ENCODE results near the gene LDLRAD4.
"Not testable (repeated sequence)": the region's sequence is repeated elsewhere in the genome, so short reads cannot be mapped to it uniquely, and the experiment has no call there.

LDLRAD4 gene

DNA sequence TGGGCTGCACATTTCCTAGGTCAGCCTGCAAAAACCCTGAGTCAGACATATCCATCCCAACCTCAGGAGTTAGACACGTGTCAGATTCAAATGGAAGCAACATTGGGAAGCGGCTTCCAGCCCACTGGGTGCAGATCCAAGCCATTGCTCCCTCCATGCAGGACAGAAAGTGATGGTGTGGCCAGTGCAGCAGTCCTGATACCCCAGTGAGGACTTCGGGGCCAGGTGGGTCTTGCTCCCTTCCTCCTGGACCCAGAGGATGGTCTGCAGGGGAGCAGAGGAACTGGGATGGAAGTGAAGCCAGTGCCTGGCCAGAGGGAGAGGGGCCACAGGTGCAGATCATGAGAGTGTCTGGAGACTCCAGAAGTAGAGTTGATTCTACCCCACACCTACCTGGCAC lies 255.8 kb downstream of the LDLRAD4 start:
- Histone ChIP-seq H3K4me3 (ENCODE audit: low read length) (no peak overlapping the region), H3K36me3 (ENCODE audit: control insufficient read depth, insufficient read depth, low read length, severe bottlenecking) (no peaks in the 10 kb centered on the region), H3K4me1 (ENCODE audit: control insufficient read depth, insufficient read depth, low read length) (no peaks in the 10 kb centered on the region), H3K9me3 (ENCODE audit: control insufficient read depth, low read length) (no peaks in the 10 kb centered on the region), H3K9ac (ENCODE audit: low read length) (no peak overlapping the region), H3K27me3 (replicated peaks; ENCODE audit: control insufficient read depth, insufficient read depth, low read length) (peaks cover 4% of the 10 kb centered on the region)
- no peak for DNase-seq (ENCODE audit: low read depth)

GRCh38 chr18:13474907-13475545 lies 256.5 kb downstream of the LDLRAD4 start:
- no peak overlapping the region for H3K9ac ChIP-seq (ENCODE audit: low read length)
- no peaks in the 10 kb centered on the region for H3K9me3 ChIP-seq (ENCODE audit: control insufficient read depth, low read length)
- DNase-seq (ENCODE audit: low read depth), result no peak
- no peaks in the 10 kb centered on the region for H3K36me3 ChIP-seq (ENCODE audit: control insufficient read depth, insufficient read depth, low read length, severe bottlenecking)
- H3K27me3 ChIP-seq (replicated peaks; ENCODE audit: control insufficient read depth, insufficient read depth, low read length), result peaks cover 4% of the 10 kb centered on the region
- no peak overlapping the region for H3K4me3 ChIP-seq (ENCODE audit: low read length)
- no peaks in the 10 kb centered on the region for H3K4me1 ChIP-seq (ENCODE audit: control insufficient read depth, insufficient read depth, low read length)

DNA sequence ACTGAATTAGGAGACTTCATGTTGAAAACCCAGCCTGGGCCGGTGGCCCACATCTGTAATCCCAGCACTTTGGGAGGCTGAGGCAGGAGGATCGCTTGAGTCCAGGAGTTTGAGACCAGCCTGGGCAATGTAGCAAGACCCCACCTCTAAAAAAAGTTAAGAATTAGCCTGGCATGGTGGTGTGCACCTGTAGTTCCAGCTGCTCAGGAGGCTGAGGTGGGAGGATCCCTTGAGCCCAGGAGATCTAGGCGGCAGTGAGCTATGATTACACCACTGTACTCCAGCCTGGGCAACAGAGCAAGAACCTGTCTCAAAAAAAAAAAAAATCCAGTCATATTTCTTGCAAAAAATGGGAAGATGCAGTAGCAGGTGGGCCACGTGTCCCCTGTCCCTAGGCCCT lies 257.8 kb downstream of the LDLRAD4 start:
- H3K9me3 ChIP-seq (ENCODE audit: control insufficient read depth, low read length); DNase-seq (ENCODE audit: low read depth); H3K27me3 ChIP-seq (replicated peaks; ENCODE audit: control insufficient read depth, insufficient read depth, low read length); H3K36me3 ChIP-seq (ENCODE audit: control insufficient read depth, insufficient read depth, low read length, severe bottlenecking); H3K4me3 ChIP-seq (ENCODE audit: low read length); H3K9ac ChIP-seq (ENCODE audit: low read length); H3K4me1 ChIP-seq (ENCODE audit: control insufficient read depth, insufficient read depth, low read length): not testable (repeated sequence)

DNA sequence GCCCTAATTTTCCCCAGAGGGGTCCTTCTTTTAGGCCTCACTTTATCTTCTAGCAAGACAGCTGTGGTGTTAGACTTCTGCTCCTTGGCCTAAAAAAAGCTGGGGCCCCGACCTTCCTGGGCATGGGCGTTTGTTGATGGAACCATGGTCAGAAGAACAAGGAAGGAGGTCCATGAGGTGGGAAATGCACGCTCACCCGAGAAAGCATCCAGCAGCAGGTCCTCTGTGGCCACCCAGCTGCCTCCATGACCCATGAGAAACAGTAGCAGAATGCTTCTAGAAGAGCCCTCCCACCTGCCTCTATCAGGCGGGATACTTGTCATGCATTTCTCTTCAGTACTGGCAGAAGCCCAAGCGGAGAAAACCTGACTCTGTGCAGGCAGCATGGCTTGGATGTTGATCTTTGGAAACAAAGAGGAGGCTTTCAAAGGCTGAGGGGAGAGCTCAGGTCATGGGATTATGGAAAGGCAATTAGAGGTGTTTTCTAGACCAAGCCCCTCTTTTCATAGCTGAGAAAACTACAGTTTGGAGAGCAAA lies 258.7 kb downstream of the LDLRAD4 start:
- H3K4me3 ChIP-seq (ENCODE audit: low read length), result no peak overlapping the region
- no peaks in the 10 kb centered on the region for H3K36me3 ChIP-seq (ENCODE audit: control insufficient read depth, insufficient read depth, low read length, severe bottlenecking)
- DNase-seq (ENCODE audit: low read depth), result no peak
- no peaks in the 10 kb centered on the region for H3K4me1 ChIP-seq (ENCODE audit: control insufficient read depth, insufficient read depth, low read length)
- no peaks in the 10 kb centered on the region for H3K9me3 ChIP-seq (ENCODE audit: control insufficient read depth, low read length)
- H3K9ac ChIP-seq (ENCODE audit: low read length), result no peak overlapping the region
- peaks cover 3% of the 10 kb centered on the region for H3K27me3 ChIP-seq (replicated peaks; ENCODE audit: control insufficient read depth, insufficient read depth, low read length)

GRCh38 chr18:13480571-13481255 lies 262.2 kb downstream of the LDLRAD4 start:
- no peaks in the 10 kb centered on the region for H3K4me1 ChIP-seq (ENCODE audit: control insufficient read depth, insufficient read depth, low read length)
- no peak overlapping the region for H3K4me3 ChIP-seq (ENCODE audit: low read length)
- H3K9me3 ChIP-seq (ENCODE audit: control insufficient read depth, low read length), result no peaks in the 10 kb centered on the region
- no peak for DNase-seq (ENCODE audit: low read depth)
- no peak overlapping the region for H3K9ac ChIP-seq (ENCODE audit: low read length)
- H3K36me3 ChIP-seq (ENCODE audit: control insufficient read depth, insufficient read depth, low read length, severe bottlenecking), result no peaks in the 10 kb centered on the region
- H3K27me3 ChIP-seq (replicated peaks; ENCODE audit: control insufficient read depth, insufficient read depth, low read length), result peaks cover 5% of the 10 kb centered on the region

DNA sequence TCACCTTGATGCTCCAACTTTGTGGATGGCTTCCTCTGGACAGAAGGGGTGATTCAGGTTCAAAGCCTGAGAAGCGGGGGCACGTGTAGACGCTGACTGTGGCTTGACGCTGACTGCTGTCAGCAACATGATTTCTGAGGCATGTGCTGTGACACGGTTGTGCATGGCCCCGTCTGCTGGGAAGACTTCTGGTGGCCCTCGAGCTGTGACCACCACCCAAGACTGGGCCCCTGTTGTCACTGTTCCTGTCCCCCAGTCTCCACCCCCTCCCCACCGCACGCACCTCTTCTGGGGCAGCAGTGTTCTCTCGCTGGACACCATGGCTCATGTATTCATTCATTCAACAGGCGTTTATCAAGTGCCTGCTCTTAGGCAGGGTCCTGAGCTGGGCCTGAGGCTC lies 262.8 kb downstream of the LDLRAD4 start:
- H3K27me3 ChIP-seq (replicated peaks; ENCODE audit: control insufficient read depth, insufficient read depth, low read length), result peaks cover 10% of the 10 kb centered on the region
- no peak for DNase-seq (ENCODE audit: low read depth)
- H3K9ac ChIP-seq (ENCODE audit: low read length), result no peak overlapping the region
- H3K9me3 ChIP-seq (ENCODE audit: control insufficient read depth, low read length), result no peaks in the 10 kb centered on the region
- H3K4me3 ChIP-seq (ENCODE audit: low read length), result no peak overlapping the region
- no peaks in the 10 kb centered on the region for H3K36me3 ChIP-seq (ENCODE audit: control insufficient read depth, insufficient read depth, low read length, severe bottlenecking)
- no peaks in the 10 kb centered on the region for H3K4me1 ChIP-seq (ENCODE audit: control insufficient read depth, insufficient read depth, low read length)

DNA sequence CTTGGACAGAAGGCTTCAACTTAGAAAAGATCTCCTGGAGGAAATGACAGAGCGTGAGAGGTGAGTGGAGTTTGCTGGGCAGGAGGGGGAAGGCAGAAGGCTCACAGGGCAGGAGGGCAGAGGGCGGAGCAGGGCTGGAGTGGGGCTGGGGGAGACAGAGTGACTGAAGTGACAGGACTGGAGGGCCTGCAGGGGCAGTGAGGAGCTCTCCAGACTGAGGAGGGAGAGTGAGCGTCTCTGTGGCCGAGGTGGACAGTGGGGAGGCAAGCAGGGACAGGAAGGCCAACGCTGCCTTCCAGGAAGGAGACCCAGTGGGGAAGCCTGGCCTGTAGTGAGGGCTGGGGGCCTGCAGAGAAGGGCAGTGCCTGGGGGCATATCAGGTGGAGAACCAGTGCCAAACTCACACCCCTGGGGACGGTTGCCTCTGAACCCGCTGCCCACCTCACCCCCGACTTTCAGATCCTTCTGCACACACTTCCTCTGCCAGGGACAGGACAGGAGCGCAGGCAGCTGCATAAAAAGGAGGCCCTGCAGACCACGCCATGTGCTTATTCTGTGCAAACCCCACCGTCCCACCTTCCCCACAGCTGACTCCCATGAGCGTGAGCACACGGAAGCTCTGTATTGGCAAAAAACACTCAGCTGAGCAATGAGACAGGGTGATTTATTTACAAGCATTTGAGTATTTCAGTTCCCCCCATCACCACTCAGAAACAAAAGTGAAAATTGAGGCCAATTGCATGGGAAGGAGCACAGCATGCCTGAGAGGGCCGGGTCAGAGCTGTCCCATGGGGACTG lies 263.5 kb downstream of the LDLRAD4 start:
- H3K36me3 ChIP-seq (ENCODE audit: control insufficient read depth, insufficient read depth, low read length, severe bottlenecking), result no peaks in the 10 kb centered on the region
- H3K4me1 ChIP-seq (ENCODE audit: control insufficient read depth, insufficient read depth, low read length), result no peaks in the 10 kb centered on the region
- no peaks in the 10 kb centered on the region for H3K9me3 ChIP-seq (ENCODE audit: control insufficient read depth, low read length)
- DNase-seq (ENCODE audit: low read depth), result no peak
- H3K27me3 ChIP-seq (replicated peaks; ENCODE audit: control insufficient read depth, insufficient read depth, low read length), result peaks cover 10% of the 10 kb centered on the region
- no peak overlapping the region for H3K4me3 ChIP-seq (ENCODE audit: low read length)
- H3K9ac ChIP-seq (ENCODE audit: low read length), result no peak overlapping the region

- H3K9me3 ChIP-seq (ENCODE audit: control insufficient read depth, low read length), result no peaks in the 10 kb centered on the region
- H3K4me1 ChIP-seq (ENCODE audit: control insufficient read depth, insufficient read depth, low read length), result no peaks in the 10 kb centered on the region
- H3K36me3 ChIP-seq (ENCODE audit: control insufficient read depth, insufficient read depth, low read length, severe bottlenecking), result no peaks in the 10 kb centered on the region
- H3K9ac ChIP-seq (ENCODE audit: low read length), result no peak overlapping the region
- DNase-seq (ENCODE audit: low read depth), result no peak
- no peak overlapping the region for H3K4me3 ChIP-seq (ENCODE audit: low read length)
- peaks cover 10% of the 10 kb centered on the region for H3K27me3 ChIP-seq (replicated peaks; ENCODE audit: control insufficient read depth, insufficient read depth, low read length)
Observed at GRCh38 chr18:13482618-13482945, 264.0 kb downstream of the LDLRAD4 start.

GRCh38 chr18:13483316-13484270 lies 265.0 kb downstream of the LDLRAD4 start:
- H3K27me3 ChIP-seq (replicated peaks; ENCODE audit: control insufficient read depth, insufficient read depth, low read length), result peaks cover 14% of the 10 kb centered on the region
- no peak overlapping the region for H3K9ac ChIP-seq (ENCODE audit: low read length)
- DNase-seq (ENCODE audit: low read depth), result no peak
- H3K9me3 ChIP-seq (ENCODE audit: control insufficient read depth, low read length), result no peaks in the 10 kb centered on the region
- no peaks in the 10 kb centered on the region for H3K36me3 ChIP-seq (ENCODE audit: control insufficient read depth, insufficient read depth, low read length, severe bottlenecking)
- H3K4me1 ChIP-seq (ENCODE audit: control insufficient read depth, insufficient read depth, low read length), result no peaks in the 10 kb centered on the region
- H3K4me3 ChIP-seq (ENCODE audit: low read length), result no peak overlapping the region

- H3K9ac ChIP-seq (ENCODE audit: low read length), result no peak overlapping the region
- no peaks in the 10 kb centered on the region for H3K36me3 ChIP-seq (ENCODE audit: control insufficient read depth, insufficient read depth, low read length, severe bottlenecking)
- no peak for DNase-seq (ENCODE audit: low read depth)
- H3K4me3 ChIP-seq (ENCODE audit: low read length), result no peak overlapping the region
- no peaks in the 10 kb centered on the region for H3K9me3 ChIP-seq (ENCODE audit: control insufficient read depth, low read length)
- peaks cover 14% of the 10 kb centered on the region for H3K27me3 ChIP-seq (replicated peaks; ENCODE audit: control insufficient read depth, insufficient read depth, low read length)
- no peaks in the 10 kb centered on the region for H3K4me1 ChIP-seq (ENCODE audit: control insufficient read depth, insufficient read depth, low read length)
Observed at GRCh38 chr18:13485182-13485581, 266.6 kb downstream of the LDLRAD4 start.

Measured in adipocyte (in vitro differentiated cells).